Immature natural killer cell (primary cell): Measurements from ENCODE around the gene C8B. TPM values are rescaled to one million over a fixed set of nuclear protein-coding genes. Genes with fewer than 3 reads are reported as not detected.

Source experiments
- DNase-seq, 3 donors: peaks; one replicate each; pipeline ENCODE4 v3.0.0; 2022; ENCODE audit warnings: mixed read lengths in 1 of 3
- H3K27ac Mint-ChIP-seq, 6 donors: one replicate each; pipeline ENCODE4 v1.8.0; 2020; ENCODE audit warnings: mixed read lengths in 6 of 6, mild to moderate bottlenecking in 5 of 6, inconsistent platforms in 4 of 6, moderate library complexity in 3 of 6
- H3K27me3 Mint-ChIP-seq, 3 donors: one replicate each; pipeline ENCODE4 v1.8.0; 2020 to 2021; ENCODE audit warnings: low read depth in 3 of 3, mild to moderate bottlenecking in 3 of 3, mixed read lengths in 3 of 3, moderate library complexity in 3 of 3, inconsistent platforms in 1 of 3
- H3K36me3 Mint-ChIP-seq, 3 donors: one replicate each; pipeline ENCODE4 v1.8.0; 2020; ENCODE audit warnings: mixed read lengths in 3 of 3, inconsistent platforms in 2 of 3, mild to moderate bottlenecking in 2 of 3
- H3K4me1 Mint-ChIP-seq, 2 donors: one replicate each; pipeline ENCODE4 v1.8.0; 2020; ENCODE audit warnings: inconsistent platforms in 2 of 2, mild to moderate bottlenecking in 2 of 2, mixed read lengths in 2 of 2, moderate library complexity in 1 of 2
- H3K4me3 Mint-ChIP-seq, 5 donors: one replicate each; pipeline ENCODE4 v1.8.0; 2020; ENCODE audit warnings: mild to moderate bottlenecking in 5 of 5, mixed read lengths in 5 of 5, inconsistent platforms in 3 of 5, moderate library complexity in 3 of 5
- H3K9me3 Mint-ChIP-seq, 6 donors: one replicate each; pipeline ENCODE4 v1.8.0; 2020; ENCODE audit warnings: mild to moderate bottlenecking in 6 of 6, mixed read lengths in 6 of 6, inconsistent platforms in 4 of 6, moderate library complexity in 3 of 6
- polyA plus RNA-seq, 3 donors: library from polyadenylated mRNA; unstranded; fragments of 300-500 nt; fragmentation: Illumina TruSeq; gene quantifications; one replicate each; pipeline ENCODE4 v1.2.3, GENCODE V29; 2021

Gene C8B
- polyA plus RNA-seq: not detected

- H3K27me3 Mint-ChIP-seq: peaks cover 0 to 4% (median 0%) of the 10 kb centered on the region in 3 donors
- no peak within 1 kb of the TSS for H3K27ac Mint-ChIP-seq
- no peaks in the 10 kb centered on the region for H3K36me3 Mint-ChIP-seq
- H3K4me3 Mint-ChIP-seq: no peak within 1 kb of the TSS
- no peak for DNase-seq
- no peaks in the 10 kb centered on the region for H3K4me1 Mint-ChIP-seq
- no peaks in the 10 kb centered on the region for H3K9me3 Mint-ChIP-seq
Measured at GRCh38 chr1:56965916-56966697, at the start of gene C8B. Gene C8B, minus strand, starts transcription at chr1:56966015. Its CDS starts 67 bp downstream, at chr1:56965948.

DNA sequence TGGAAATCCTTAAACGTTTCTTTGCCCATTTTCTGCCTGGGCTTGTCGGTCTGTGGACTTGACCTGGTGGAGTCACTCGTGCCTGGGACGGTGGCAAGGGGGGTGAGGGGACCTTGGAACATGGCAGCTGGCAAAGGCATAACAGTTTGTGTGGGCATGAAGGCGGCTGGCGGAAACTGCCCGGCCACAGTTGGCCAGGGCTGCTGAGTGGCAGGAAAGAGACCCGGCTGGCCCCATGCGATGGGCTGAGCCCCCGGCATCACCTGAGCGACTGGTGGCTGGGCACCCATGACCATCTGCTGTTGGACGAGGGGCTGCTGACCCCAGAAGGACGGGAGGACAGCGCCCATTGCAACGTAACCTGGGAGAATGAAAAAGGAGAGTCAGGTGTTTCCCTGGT is 49.3 kb upstream of the C8B start:
- Mint-ChIP-seq H3K27ac (no peak overlapping the region), H3K27me3 (peaks cover 0 to 9% (median 8%) of the 10 kb centered on the region in 3 donors), H3K36me3 (no peaks in the 10 kb centered on the region), H3K9me3 (peaks cover 0 to 3% (median 0%) of the 10 kb centered on the region in 6 donors), H3K4me1 (no peaks in the 10 kb centered on the region), H3K4me3 (no peak overlapping the region)
- no peak for DNase-seq

DNA sequence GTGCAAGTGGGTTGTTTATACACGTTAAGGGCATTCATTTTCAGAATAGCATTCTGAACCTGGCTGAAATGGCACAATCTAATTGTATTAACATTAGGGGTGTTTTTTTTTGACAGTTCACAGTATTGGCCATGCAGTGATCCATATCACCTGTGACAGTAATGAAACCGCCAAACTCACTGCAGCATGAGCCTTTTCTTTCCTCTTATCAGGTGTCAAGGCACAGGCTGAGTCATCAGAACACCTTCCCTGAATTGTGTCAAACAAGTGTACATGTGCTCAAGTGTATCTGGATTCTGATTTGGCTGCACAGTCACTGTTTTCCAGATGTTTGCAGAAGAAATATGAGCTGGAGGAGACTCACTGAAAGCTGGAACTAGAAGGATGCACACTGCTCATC is 47.7 kb upstream of the C8B start:
- Mint-ChIP-seq H3K9me3 (peaks cover 0 to 3% (median 0%) of the 10 kb centered on the region in 6 donors), H3K4me3 (no peak overlapping the region), H3K4me1 (no peaks in the 10 kb centered on the region), H3K27ac (no peak overlapping the region), H3K36me3 (no peaks in the 10 kb centered on the region), H3K27me3 (peaks cover 0 to 9% (median 8%) of the 10 kb centered on the region in 3 donors)
- no peak for DNase-seq

- Mint-ChIP-seq H3K36me3 (no peaks in the 10 kb centered on the region), H3K27ac (no peak overlapping the region), H3K27me3 (peaks cover 3 to 8% (median 8%) of the 10 kb centered on the region in 3 donors), H3K9me3 (peaks cover 0 to 3% (median 0%) of the 10 kb centered on the region in 6 donors), H3K4me3 (no peak overlapping the region), H3K4me1 (no peaks in the 10 kb centered on the region)
- no peak for DNase-seq
Measured at GRCh38 chr1:57012315-57012714, 46.5 kb upstream of the C8B start.

GRCh38 chr1:57010511-57010910 is 44.7 kb upstream of the C8B start:
- Mint-ChIP-seq H3K9me3 (peaks cover 0 to 3% (median 0%) of the 10 kb centered on the region in 6 donors), H3K4me3 (no peak overlapping the region), H3K27ac (no peak overlapping the region), H3K27me3 (peaks cover 3 to 8% (median 4%) of the 10 kb centered on the region in 3 donors), H3K36me3 (no peaks in the 10 kb centered on the region), H3K4me1 (no peaks in the 10 kb centered on the region)
- DNase-seq: no peak

GRCh38 chr1:57007948-57008347 is 42.1 kb upstream of the C8B start:
- H3K27ac Mint-ChIP-seq: no peak overlapping the region
- no peaks in the 10 kb centered on the region for H3K4me1 Mint-ChIP-seq
- DNase-seq: no peak

DNA sequence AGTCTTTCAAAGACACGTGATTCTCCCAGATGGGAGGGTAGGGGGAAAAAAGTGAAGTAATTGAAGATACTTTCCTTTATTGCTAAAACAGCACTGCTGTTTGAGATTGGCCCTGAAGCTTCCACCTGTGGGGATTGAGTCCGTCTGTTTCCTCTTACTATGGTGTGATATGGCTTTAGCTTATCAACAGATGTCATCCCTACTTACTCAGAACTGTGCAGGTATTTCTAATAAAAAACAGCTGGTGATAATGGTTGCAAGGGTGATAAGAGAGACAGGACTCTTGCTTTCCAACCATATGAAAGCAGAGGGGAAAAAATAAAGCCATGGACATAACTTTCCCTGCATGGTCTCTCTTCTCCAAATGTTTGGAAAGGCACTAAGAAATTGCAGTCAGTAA is 41.7 kb upstream of the C8B start:
- H3K4me3 Mint-ChIP-seq: no peak overlapping the region
- H3K4me1 Mint-ChIP-seq: no peaks in the 10 kb centered on the region
- H3K27me3 Mint-ChIP-seq: peaks cover 1 to 4% (median 3%) of the 10 kb centered on the region in 3 donors

More at GRCh38 chr1:57007948-57008347, 42.1 kb upstream of the C8B start:
- Mint-ChIP-seq H3K4me3 (no peak overlapping the region), H3K36me3 (no peaks in the 10 kb centered on the region), H3K27me3 (peaks cover 1 to 7% (median 3%) of the 10 kb centered on the region in 3 donors), H3K9me3 (peaks cover 0 to 4% (median 0%) of the 10 kb centered on the region in 6 donors)

GRCh38 chr1:57003398-57004139 is 37.8 kb upstream of the C8B start:
- Mint-ChIP-seq H3K27me3 (peaks cover 2 to 6% (median 3%) of the 10 kb centered on the region in 3 donors), H3K27ac (no peak overlapping the region), H3K9me3 (peaks cover 0 to 2% (median 0%) of the 10 kb centered on the region in 6 donors), H3K4me3 (no peak overlapping the region), H3K36me3 (peaks cover 0 to 6% (median 0%) of the 10 kb centered on the region in 3 donors), H3K4me1 (no peaks in the 10 kb centered on the region)
- DNase-seq: no peak

More for the DNA sequence above, 41.7 kb upstream of the C8B start:
- Mint-ChIP-seq H3K9me3 (peaks cover 0 to 4% (median 0%) of the 10 kb centered on the region in 6 donors), H3K36me3 (no peaks in the 10 kb centered on the region), H3K27ac (no peak overlapping the region)
- DNase-seq: no peak

GRCh38 chr1:56995414-56996100 is 29.7 kb upstream of the C8B start:
- no peak overlapping the region for H3K27ac Mint-ChIP-seq
- H3K36me3 Mint-ChIP-seq: peaks cover 0 to 4% (median 0%) of the 10 kb centered on the region in 3 donors
- H3K9me3 Mint-ChIP-seq: no peaks in the 10 kb centered on the region
- H3K4me3 Mint-ChIP-seq: no peak overlapping the region
- peaks cover 0 to 16% (median 7%) of the 10 kb centered on the region in 3 donors for H3K27me3 Mint-ChIP-seq
- DNase-seq: no peak
- no peaks in the 10 kb centered on the region for H3K4me1 Mint-ChIP-seq

GRCh38 chr1:56993475-56993874 is 27.7 kb upstream of the C8B start:
- no peaks in the 10 kb centered on the region for H3K4me1 Mint-ChIP-seq
- H3K27ac Mint-ChIP-seq: no peak overlapping the region
- H3K27me3 Mint-ChIP-seq: peaks cover 0 to 18% (median 8%) of the 10 kb centered on the region in 3 donors
- H3K36me3 Mint-ChIP-seq: no peaks in the 10 kb centered on the region
- no peaks in the 10 kb centered on the region for H3K9me3 Mint-ChIP-seq
- DNase-seq: no peak
- H3K4me3 Mint-ChIP-seq: no peak overlapping the region

- Mint-ChIP-seq H3K9me3 (no peaks in the 10 kb centered on the region), H3K36me3 (no peaks in the 10 kb centered on the region), H3K4me1 (no peaks in the 10 kb centered on the region), H3K27ac (no peak overlapping the region), H3K4me3 (no peak overlapping the region), H3K27me3 (peaks cover 0 to 18% (median 8%) of the 10 kb centered on the region in 3 donors)
- no peak for DNase-seq
Measured at GRCh38 chr1:56992318-56993125, 26.7 kb upstream of the C8B start.

- H3K27ac Mint-ChIP-seq: no peak overlapping the region
- H3K4me3 Mint-ChIP-seq: no peak overlapping the region
- peaks cover 0 to 18% (median 8%) of the 10 kb centered on the region in 3 donors for H3K27me3 Mint-ChIP-seq
- no peaks in the 10 kb centered on the region for H3K9me3 Mint-ChIP-seq
- no peaks in the 10 kb centered on the region for H3K4me1 Mint-ChIP-seq
- H3K36me3 Mint-ChIP-seq: no peaks in the 10 kb centered on the region
- no peak for DNase-seq
Measured at GRCh38 chr1:56991576-56991975, 25.8 kb upstream of the C8B start.

- H3K36me3 Mint-ChIP-seq: no peaks in the 10 kb centered on the region
- no peaks in the 10 kb centered on the region for H3K4me1 Mint-ChIP-seq
- no peak overlapping the region for H3K4me3 Mint-ChIP-seq
- DNase-seq: no peak
- H3K9me3 Mint-ChIP-seq: no peaks in the 10 kb centered on the region
- peaks cover 0 to 5% (median 3%) of the 10 kb centered on the region in 3 donors for H3K27me3 Mint-ChIP-seq
- no peak overlapping the region for H3K27ac Mint-ChIP-seq
Measured at GRCh38 chr1:56986397-56986796, 20.6 kb upstream of the C8B start.
